IMR-90 (cell line): Measurements from ENCODE around the gene CYS1. TPM values are rescaled to one million over a fixed set of nuclear protein-coding genes. Genes with fewer than 3 reads are reported as not detected.
A peak's percentile ranks its signal among the peaks of the same experiment; 100 is the strongest.

ENCODE experiments used
- ATAC-seq: fragments of 200-7000 bp; cut with Tn5 transposase; 2 replicates; pipeline ENCODE4 v1.9.1; 2020; ENCODE audit warnings: low read depth, mild to moderate bottlenecking, moderate library complexity
- BruUV-seq: library from RNA; stranded (reverse); fragments of 400-500 nt; replicated peaks from 2 replicates; lab custom pipeline; 2021; lab: Mats Ljungman, UMichigan
- CTCF ChIA-PET: fragments of 300-600 bp; formaldehyde crosslinking; extraction: SDS; loops from one replicate; lab custom pipeline; 2021; ENCODE audit warnings: antibody characterized with exemption; lab: Yijun Ruan, JAX
- POLR2A ChIA-PET: fragments of 300-600 bp; sonication (Branson Sonifier 250); formaldehyde crosslinking; loops from one replicate; lab custom pipeline; 2022; ENCODE audit warnings: antibody characterized with exemption; ENCODE audit not compliant: unreplicated experiment; lab: Charles Lee
- DNase-seq: peaks from one replicate; pipeline ENCODE4 v3.0.0; 2013
- H2AFZ ChIP-seq: replicated peaks from 2 replicates; pipeline ENCODE3; 2013; ENCODE audit warnings: low read length, mild to moderate bottlenecking; ENCODE audit not compliant: poor library complexity
- H2AK5ac ChIP-seq: 2 replicates; pipeline ENCODE4 v1.6.1; 2013; ENCODE audit warnings: low read depth, low read length, inconsistent platforms
- H2AK9ac ChIP-seq: replicated peaks from 2 replicates; pipeline ENCODE3; 2013; ENCODE audit warnings: mild to moderate bottlenecking, low read depth, low read length, moderate library complexity; ENCODE audit not compliant: poor library complexity
- H2BK120ac ChIP-seq: 2 replicates; pipeline ENCODE4 v1.6.1; 2013; ENCODE audit warnings: low read depth, low read length, inconsistent platforms
- H2BK15ac ChIP-seq: 3 replicates; pipeline ENCODE4 v1.6.1; 2013; ENCODE audit warnings: low read depth, low read length, inconsistent platforms
- H2BK20ac ChIP-seq: 2 replicates; pipeline ENCODE4 v1.6.1; 2013; ENCODE audit warnings: low read depth, mild to moderate bottlenecking, inconsistent platforms, low read length, moderate library complexity
- H2BK5ac ChIP-seq: 2 replicates; pipeline ENCODE4 v1.6.1; 2013; ENCODE audit warnings: mild to moderate bottlenecking, low read depth, low read length, inconsistent platforms; ENCODE audit not compliant: poor library complexity, severe bottlenecking
- H3K14ac ChIP-seq: replicated peaks from 2 replicates; pipeline ENCODE4 v1.6.1; 2013; ENCODE audit warnings: low read depth, low read length, inconsistent platforms
- H3K18ac ChIP-seq: 2 replicates; pipeline ENCODE4 v1.6.1; 2013; ENCODE audit warnings: low read depth, low read length, control low read depth
- H3K23ac ChIP-seq: 2 replicates; pipeline ENCODE4 v1.6.1; 2013; ENCODE audit warnings: low read depth, low read length, inconsistent platforms
- H3K27ac ChIP-seq: 2 replicates; pipeline ENCODE4 v1.5.1; 2013; ENCODE audit warnings: mild to moderate bottlenecking, control low read depth, low read length; ENCODE audit not compliant: insufficient read depth
- H3K27me3 ChIP-seq: 2 replicates; pipeline ENCODE4 v1.6.1; 2013; ENCODE audit warnings: low read length; ENCODE audit not compliant: control insufficient read depth, insufficient read depth
- H3K36me3 ChIP-seq: 2 replicates; pipeline ENCODE4 v1.6.1; 2013; ENCODE audit warnings: low read length, mixed read lengths; ENCODE audit not compliant: control insufficient read depth, insufficient read depth
- H3K4ac ChIP-seq: 2 replicates; pipeline ENCODE4 v1.6.1; 2013; ENCODE audit warnings: low read depth, low read length, inconsistent platforms
- H3K4me1 ChIP-seq: 2 replicates; pipeline ENCODE4 v1.6.1; 2013; ENCODE audit warnings: low read length, mixed read lengths; ENCODE audit not compliant: control insufficient read depth, insufficient read depth
- H3K4me2 ChIP-seq: 2 replicates; pipeline ENCODE4 v1.6.1; 2013; ENCODE audit warnings: low read depth, mild to moderate bottlenecking, control low read depth, low read length, moderate library complexity
- H3K4me3 ChIP-seq: 2 replicates; pipeline ENCODE4 v1.5.1; 2013; ENCODE audit warnings: low read depth, mild to moderate bottlenecking, control low read depth, low read length, moderate library complexity; ENCODE audit not compliant: insufficient read depth
- H3K56ac ChIP-seq: 2 replicates; pipeline ENCODE4 v1.6.1; 2013; ENCODE audit warnings: low read length, inconsistent platforms; ENCODE audit not compliant: insufficient read depth; ENCODE audit errors: extremely low read depth
- H3K79me1 ChIP-seq, 2 experiments: 2 replicates each; pipeline ENCODE4 v1.6.1; 2013; ENCODE audit warnings: low read length in 2 of 2, inconsistent platforms in 1 of 2, low read depth in 1 of 2
- H3K9ac ChIP-seq: 2 replicates; pipeline ENCODE4 v1.6.1; 2013; ENCODE audit warnings: low read depth, low read length, control low read depth
- H3K9me1 ChIP-seq: 2 replicates; pipeline ENCODE4 v1.6.1; 2013; ENCODE audit warnings: low read length, inconsistent platforms; ENCODE audit not compliant: insufficient read depth
- H3K9me3 ChIP-seq: 2 replicates; pipeline ENCODE4 v1.6.1; 2013; ENCODE audit warnings: low read length; ENCODE audit not compliant: control insufficient read depth, insufficient read depth
- H4K20me1 ChIP-seq: 2 replicates; pipeline ENCODE4 v1.6.1; 2013; ENCODE audit warnings: low read length, inconsistent platforms; ENCODE audit not compliant: insufficient read depth
- H4K5ac ChIP-seq: 2 replicates; pipeline ENCODE4 v1.6.1; 2013; ENCODE audit warnings: mild to moderate bottlenecking, low read depth, low read length, control low read depth
- H4K8ac ChIP-seq, 2 experiments: 2 replicates each; pipeline ENCODE4 v1.6.1; 2013; ENCODE audit warnings: low read depth in 2 of 2, low read length in 2 of 2, control low read depth in 1 of 2, inconsistent platforms in 1 of 2
- H4K91ac ChIP-seq: 2 replicates; pipeline ENCODE4 v1.6.1; 2013; ENCODE audit warnings: low read depth, low read length, inconsistent platforms; ENCODE audit not compliant: insufficient read depth
- BHLHE40 ChIP-seq: fragments of 150-350 bp; IDR thresholded peaks from 2 replicates; pipeline ENCODE4 v1.6.1; 2016; ENCODE audit warnings: mild to moderate bottlenecking, low read depth, low read length
- MAFK ChIP-seq: IDR thresholded peaks from 2 replicates; pipeline ENCODE4 v1.6.1; 2012; ENCODE audit warnings: low read depth, low read length, improper control_type of control experiment
- NFE2L2 ChIP-seq: fragments of 150-350 bp; IDR thresholded peaks from 2 replicates; pipeline ENCODE4 v1.6.1; 2016; ENCODE audit warnings: low read depth, mild to moderate bottlenecking, low read length
- POLR2A ChIP-seq: IDR thresholded peaks from 2 replicates; pipeline ENCODE4 v1.6.1; 2012; ENCODE audit warnings: mild to moderate bottlenecking, low read depth, low read length
- RFX5 ChIP-seq: IDR thresholded peaks from 2 replicates; pipeline ENCODE4 v1.8.0; 2012; ENCODE audit warnings: low read depth, mild to moderate bottlenecking, low read length, moderate library complexity
- WGBS, 2 experiments: methylation state at CpG; one replicate each; pipeline versions ENCODE4 v1.1.5 to v1.1.7; 2013; ENCODE audit warnings: missing lambda C conversion rate in 2 of 2; ENCODE audit not compliant: insufficient read length in 1 of 2; ENCODE audit errors: extremely low coverage in 2 of 2; 5-methylcytosine and 5-hydroxymethylcytosine counted together
- dilution Hi-C: fragments of 300-500 bp; cut with HindIII; formaldehyde crosslinking; loops from one replicate; pipeline ENCODE4 v1.14.3; 2018; ENCODE audit warnings: low sequenced_read_pairs; ENCODE audit not compliant: unreplicated experiment
- in situ Hi-C: fragments of 300-500 bp; cut with MboI; formaldehyde crosslinking; loops from 3 replicates; pipeline ENCODE4 v1.14.3; 2019; ENCODE audit warnings: low sequenced_read_pairs, inconsistent platforms, mixed read lengths
- intact Hi-C: fragments of 100-400 bp; cut with micrococcal nuclease; formaldehyde crosslinking; loops from 2 replicates; pipeline ENCODE4 v1.10.0; 2022
- polyA plus RNA-seq, 3 experiments: library from polyadenylated mRNA; depleted of rRNA; stranded (reverse); fragments of >200 nt; gene quantifications; 2 replicates each; pipeline ENCODE4 v1.2.3, GENCODE V29; 2012; ENCODE audit warnings: low replicate concordance in 1 of 3
- total RNA-seq: library from RNA; depleted of rRNA; stranded (reverse); fragments of >200 nt; gene quantifications from 2 replicates; pipeline ENCODE4 v1.2.3, GENCODE V29; 2012
- TF ChIP-seq, protein P1 (sequence below): fragments of 150-350 bp; IDR thresholded peaks from 2 replicates; pipeline ENCODE4 v1.6.1; 2017; ENCODE audit warnings: mild to moderate bottlenecking, antibody characterized with exemption, low read length, low read depth

Gene CYS1
- total and polyA plus RNA-seq, 2 of the 4 experiments (the other 2 are of a cell fraction), result under 0.01 to 0.12 TPM

DNA sequence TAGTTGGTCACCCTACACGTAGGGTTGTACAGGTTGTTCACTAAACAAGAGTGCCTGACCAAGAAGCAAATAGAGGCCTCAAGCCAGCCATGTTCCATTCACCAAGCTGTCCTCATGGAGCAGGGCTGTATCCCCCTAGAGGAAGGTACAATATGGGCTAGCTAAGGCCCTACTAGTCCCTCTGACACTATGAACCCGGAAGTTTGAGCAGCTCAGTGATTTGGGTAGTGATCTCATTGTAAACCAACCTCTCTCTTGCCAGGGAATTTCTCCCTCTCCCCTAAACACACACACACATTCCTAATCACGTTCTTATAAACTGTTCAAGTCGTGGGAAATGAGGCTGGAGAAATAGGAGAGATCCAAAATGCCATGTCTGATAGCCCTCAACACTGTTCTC lies 6.7 kb upstream of the CYS1 start:
- H3K27ac ChIP-seq, result no peak overlapping the region
- in situ Hi-C loops (no loop called here), dilution Hi-C loops (no loop called here), intact Hi-C loops (no loop called here)
- H3K4me3 ChIP-seq, result no peak overlapping the region
- no peak overlapping the region for H3K56ac ChIP-seq
- H3K9me3 ChIP-seq, result peaks cover 3% of the 10 kb centered on the region
- no peak for TF ChIP-seq BHLHE40
- TF ChIP-seq POLR2A, result no peak
- TF ChIP-seq, protein P1, sequence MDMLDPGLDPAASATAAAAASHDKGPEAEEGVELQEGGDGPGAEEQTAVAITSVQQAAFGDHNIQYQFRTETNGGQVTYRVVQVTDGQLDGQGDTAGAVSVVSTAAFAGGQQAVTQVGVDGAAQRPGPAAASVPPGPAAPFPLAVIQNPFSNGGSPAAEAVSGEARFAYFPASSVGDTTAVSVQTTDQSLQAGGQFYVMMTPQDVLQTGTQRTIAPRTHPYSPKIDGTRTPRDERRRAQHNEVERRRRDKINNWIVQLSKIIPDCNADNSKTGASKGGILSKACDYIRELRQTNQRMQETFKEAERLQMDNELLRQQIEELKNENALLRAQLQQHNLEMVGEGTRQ, result no peak
- no peak for TF ChIP-seq MAFK
- TF ChIP-seq NFE2L2, result no peak
- no peak for TF ChIP-seq RFX5
- no peak overlapping the region for H4K5ac ChIP-seq
- no peaks in the 10 kb centered on the region for H3K36me3 ChIP-seq
- ATAC-seq (peak; percentile 32; the same call in 1 of the 2 replicates), DNase-seq (peak; percentile 19)
- H3K9me1 ChIP-seq, result no peaks in the 10 kb centered on the region
- no peak overlapping the region for H3K14ac ChIP-seq
- no peak overlapping the region for H3K4ac ChIP-seq
- H2BK5ac ChIP-seq, result no peak overlapping the region
- H2BK20ac ChIP-seq, result no peak overlapping the region
- no peak overlapping the region for H2AK5ac ChIP-seq
- no peaks in the 10 kb centered on the region for H3K4me1 ChIP-seq
- H3K79me1 ChIP-seq, result no peaks in the 10 kb centered on the region
- no peaks in the 10 kb centered on the region for H4K20me1 ChIP-seq
- H4K91ac ChIP-seq, result no peak overlapping the region
- CTCF ChIA-PET, result interaction anchor here (0.9 kb wide), 1 partner anchor 10 kb away, joined by 4 read pairs; no protein-coding TSS in a partner anchor
- no peak overlapping the region for H3K23ac ChIP-seq
- H3K18ac ChIP-seq, result no peak overlapping the region
- H3K9ac ChIP-seq, result no peak overlapping the region
- no peak overlapping the region for H2BK120ac ChIP-seq
- no TSS peak for BruUV-seq
- no peak overlapping the region for H3K4me2 ChIP-seq
- H2AK9ac ChIP-seq, result no peak overlapping the region
- H3K27me3 ChIP-seq, result peaks cover 75% of the 10 kb centered on the region
- H2AFZ ChIP-seq, result no peak overlapping the region
- no peak overlapping the region for H2BK15ac ChIP-seq
- WGBS, 2 experiments, result 50% methylated on average over 1 of the region's 4 CpGs; no CpG with 5 or more reads in 1 of the 2 experiments
- H4K8ac ChIP-seq, result no peak overlapping the region
- POLR2A ChIA-PET, result no interaction called here
